SK-N-SH treated with all-trans-retinoic acid at 6 μM for 48 hours (cell line): ENCODE results near the gene OXCT1.

Source experiments
- ATAC-seq: fragments of 200-7000 bp; cut with Tn5 transposase; 3 replicates; pipeline ENCODE4 v1.9.1; 2020; ENCODE audit warnings: mild to moderate bottlenecking, moderate library complexity
- ARNTL ChIP-seq: fragments of 450-650 bp; formaldehyde crosslinking; IDR thresholded peaks from 2 replicates; pipeline ENCODE4 v1.5.0; 2020; ENCODE audit warnings: low read depth, mild to moderate bottlenecking, moderate library complexity, borderline replicate concordance
- BACH2 ChIP-seq: fragments of 250-450 bp; sonication (Bioruptor Pico); IDR thresholded peaks from 2 replicates; pipeline ENCODE4 v1.9.0; 2021; ENCODE audit warnings: mild to moderate bottlenecking, borderline replicate concordance
- ISL1 ChIP-seq: fragments of 250-450 bp; sonication (Bioruptor Pico); IDR thresholded peaks from 2 replicates; pipeline ENCODE4 v2.1.2; 2022; ENCODE audit warnings: mild to moderate bottlenecking, moderate library complexity
- OSR1 ChIP-seq: fragments of 250-450 bp; sonication (Bioruptor Pico); IDR thresholded peaks from 2 replicates; pipeline ENCODE4 v1.8.0; 2022; ENCODE audit warnings: moderate library complexity, mild to moderate bottlenecking, inconsistent platforms
- PPARA ChIP-seq: fragments of 250-450 bp; sonication (Bioruptor Pico); IDR thresholded peaks from 2 replicates; pipeline ENCODE4 v1.5.0; 2020; ENCODE audit warnings: mild to moderate bottlenecking, borderline replicate concordance
- RARB ChIP-seq: fragments of 250-450 bp; sonication (Bioruptor Pico); IDR thresholded peaks from 2 replicates; pipeline ENCODE4 v1.8.0; 2021; ENCODE audit warnings: mild to moderate bottlenecking, moderate library complexity
- SNAI2 ChIP-seq: fragments of 250-450 bp; sonication (Bioruptor Pico); IDR thresholded peaks from 2 replicates; pipeline ENCODE4 v1.5.0; 2020; ENCODE audit warnings: mild to moderate bottlenecking, moderate library complexity
- TCF4 ChIP-seq: fragments of 250-450 bp; sonication (Bioruptor Pico); IDR thresholded peaks from 2 replicates; pipeline ENCODE4 v1.8.0; 2021; ENCODE audit warnings: mild to moderate bottlenecking, moderate library complexity, borderline replicate concordance
- TOX ChIP-seq: fragments of 250-450 bp; sonication (Bioruptor Pico); IDR thresholded peaks from 2 replicates; pipeline ENCODE4 v1.8.0; 2021; ENCODE audit warnings: mild to moderate bottlenecking, moderate library complexity, borderline replicate concordance
- ZC3H10 ChIP-seq: fragments of 250-450 bp; sonication (Bioruptor Pico); IDR thresholded peaks from 2 replicates; pipeline ENCODE4 v1.5.1; 2021; ENCODE audit warnings: mild to moderate bottlenecking, moderate library complexity
- ZFP30 ChIP-seq: fragments of 450-650 bp; formaldehyde crosslinking; IDR thresholded peaks from 2 replicates; pipeline ENCODE4 v1.5.0; 2022; ENCODE audit warnings: mild to moderate bottlenecking, moderate library complexity
- ZNF565 ChIP-seq: fragments of 450-650 bp; formaldehyde crosslinking; conservative IDR thresholded peaks from 2 replicates; pipeline ENCODE4 v1.5.0; 2020; ENCODE audit warnings: low read depth, mild to moderate bottlenecking, moderate library complexity
- TF ChIP-seq, protein P1 (sequence below): fragments of 250-450 bp; sonication (Bioruptor Pico); IDR thresholded peaks from 2 replicates; pipeline ENCODE4 v1.5.1; 2020; ENCODE audit warnings: low read depth, mild to moderate bottlenecking, moderate library complexity
- TF ChIP-seq, protein P2 (sequence below): fragments of 250-450 bp; sonication (Bioruptor Pico); IDR thresholded peaks from 2 replicates; pipeline ENCODE4 v1.5.0; 2020; ENCODE audit warnings: mild to moderate bottlenecking, moderate library complexity
- TF ChIP-seq, protein P3 (sequence below): fragments of 250-450 bp; sonication (Bioruptor Pico); IDR thresholded peaks from 2 replicates; pipeline ENCODE4 v1.8.0; 2021; ENCODE audit warnings: low read depth, mild to moderate bottlenecking, moderate library complexity, borderline replicate concordance
- TF ChIP-seq, protein P4 (sequence below): fragments of 250-450 bp; sonication (Bioruptor Pico); IDR thresholded peaks from 2 replicates; pipeline ENCODE4 v1.5.1; 2021; ENCODE audit warnings: mild to moderate bottlenecking, moderate library complexity
- TF ChIP-seq, protein P5 (sequence below): fragments of 250-450 bp; sonication (Bioruptor Pico); IDR thresholded peaks from 2 replicates; pipeline ENCODE4 v1.8.0; 2020; ENCODE audit warnings: mild to moderate bottlenecking, moderate library complexity, borderline replicate concordance

Gene OXCT1

DNA sequence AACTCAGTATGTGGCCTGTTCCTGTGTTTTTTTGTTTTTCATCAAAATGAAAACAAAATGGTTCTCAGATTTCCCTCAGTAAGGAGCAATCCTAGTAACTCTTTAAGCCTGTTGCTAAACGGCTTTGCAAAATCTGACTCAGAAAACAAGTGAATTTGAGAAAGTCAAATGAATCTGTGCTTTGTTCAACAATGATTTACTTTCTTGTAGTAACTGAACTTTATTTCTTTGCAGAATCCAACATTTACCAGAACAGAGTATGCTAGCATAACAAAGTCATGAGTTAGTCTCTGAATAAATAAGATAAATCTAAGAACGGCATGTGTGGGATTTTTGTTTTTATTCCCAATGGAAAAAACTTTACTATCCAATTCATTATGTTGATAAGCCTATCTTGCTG is 93.8 kb downstream of the OXCT1 start:
- TF ChIP-seq ZNF565 = no peak
- TF ChIP-seq ISL1 (CRISPR knock-in tag) = peak; percentile 32; the same call in 1 of the 2 replicates
- TF ChIP-seq, protein P1, sequence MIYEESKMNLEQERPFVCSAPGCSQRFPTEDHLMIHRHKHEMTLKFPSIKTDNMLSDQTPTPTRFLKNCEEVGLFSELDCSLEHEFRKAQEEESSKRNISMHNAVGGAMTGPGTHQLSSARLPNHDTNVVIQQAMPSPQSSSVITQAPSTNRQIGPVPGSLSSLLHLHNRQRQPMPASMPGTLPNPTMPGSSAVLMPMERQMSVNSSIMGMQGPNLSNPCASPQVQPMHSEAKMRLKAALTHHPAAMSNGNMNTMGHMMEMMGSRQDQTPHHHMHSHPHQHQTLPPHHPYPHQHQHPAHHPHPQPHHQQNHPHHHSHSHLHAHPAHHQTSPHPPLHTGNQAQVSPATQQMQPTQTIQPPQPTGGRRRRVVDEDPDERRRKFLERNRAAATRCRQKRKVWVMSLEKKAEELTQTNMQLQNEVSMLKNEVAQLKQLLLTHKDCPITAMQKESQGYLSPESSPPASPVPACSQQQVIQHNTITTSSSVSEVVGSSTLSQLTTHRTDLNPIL = no peak
- TF ChIP-seq OSR1 (CRISPR knock-in tag) = no peak
- TF ChIP-seq TOX (CRISPR knock-in tag) = no peak
- TF ChIP-seq, protein P2, sequence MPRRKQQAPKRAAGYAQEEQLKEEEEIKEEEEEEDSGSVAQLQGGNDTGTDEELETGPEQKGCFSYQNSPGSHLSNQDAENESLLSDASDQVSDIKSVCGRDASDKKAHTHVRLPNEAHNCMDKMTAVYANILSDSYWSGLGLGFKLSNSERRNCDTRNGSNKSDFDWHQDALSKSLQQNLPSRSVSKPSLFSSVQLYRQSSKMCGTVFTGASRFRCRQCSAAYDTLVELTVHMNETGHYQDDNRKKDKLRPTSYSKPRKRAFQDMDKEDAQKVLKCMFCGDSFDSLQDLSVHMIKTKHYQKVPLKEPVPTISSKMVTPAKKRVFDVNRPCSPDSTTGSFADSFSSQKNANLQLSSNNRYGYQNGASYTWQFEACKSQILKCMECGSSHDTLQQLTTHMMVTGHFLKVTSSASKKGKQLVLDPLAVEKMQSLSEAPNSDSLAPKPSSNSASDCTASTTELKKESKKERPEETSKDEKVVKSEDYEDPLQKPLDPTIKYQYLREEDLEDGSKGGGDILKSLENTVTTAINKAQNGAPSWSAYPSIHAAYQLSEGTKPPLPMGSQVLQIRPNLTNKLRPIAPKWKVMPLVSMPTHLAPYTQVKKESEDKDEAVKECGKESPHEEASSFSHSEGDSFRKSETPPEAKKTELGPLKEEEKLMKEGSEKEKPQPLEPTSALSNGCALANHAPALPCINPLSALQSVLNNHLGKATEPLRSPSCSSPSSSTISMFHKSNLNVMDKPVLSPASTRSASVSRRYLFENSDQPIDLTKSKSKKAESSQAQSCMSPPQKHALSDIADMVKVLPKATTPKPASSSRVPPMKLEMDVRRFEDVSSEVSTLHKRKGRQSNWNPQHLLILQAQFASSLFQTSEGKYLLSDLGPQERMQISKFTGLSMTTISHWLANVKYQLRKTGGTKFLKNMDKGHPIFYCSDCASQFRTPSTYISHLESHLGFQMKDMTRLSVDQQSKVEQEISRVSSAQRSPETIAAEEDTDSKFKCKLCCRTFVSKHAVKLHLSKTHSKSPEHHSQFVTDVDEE (CRISPR knock-in tag) = no peak
- TF ChIP-seq, all 23 proteins: peak for 1
- ATAC-seq = no peak

DNA sequence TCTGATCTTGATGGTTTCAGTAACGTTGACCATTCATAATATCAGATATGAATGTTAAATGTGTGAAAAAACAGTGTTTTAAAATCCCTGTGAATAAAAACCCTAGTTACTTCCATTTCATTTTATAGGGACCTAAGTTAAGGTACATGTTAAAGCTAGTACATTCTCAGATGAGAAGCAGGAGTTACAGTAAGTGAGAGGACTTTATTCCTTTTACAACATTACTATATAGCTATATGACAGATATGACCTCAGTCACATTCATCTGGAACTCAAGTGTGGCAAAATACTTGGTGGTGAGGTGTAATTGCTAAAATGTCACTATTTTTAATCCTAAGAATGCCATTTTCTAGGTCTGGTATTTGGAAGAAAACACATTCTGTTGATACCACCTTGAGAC is 96.4 kb downstream of the OXCT1 start:
- TF ChIP-seq TCF4 (CRISPR knock-in tag) = no peak
- TF ChIP-seq, protein P3, sequence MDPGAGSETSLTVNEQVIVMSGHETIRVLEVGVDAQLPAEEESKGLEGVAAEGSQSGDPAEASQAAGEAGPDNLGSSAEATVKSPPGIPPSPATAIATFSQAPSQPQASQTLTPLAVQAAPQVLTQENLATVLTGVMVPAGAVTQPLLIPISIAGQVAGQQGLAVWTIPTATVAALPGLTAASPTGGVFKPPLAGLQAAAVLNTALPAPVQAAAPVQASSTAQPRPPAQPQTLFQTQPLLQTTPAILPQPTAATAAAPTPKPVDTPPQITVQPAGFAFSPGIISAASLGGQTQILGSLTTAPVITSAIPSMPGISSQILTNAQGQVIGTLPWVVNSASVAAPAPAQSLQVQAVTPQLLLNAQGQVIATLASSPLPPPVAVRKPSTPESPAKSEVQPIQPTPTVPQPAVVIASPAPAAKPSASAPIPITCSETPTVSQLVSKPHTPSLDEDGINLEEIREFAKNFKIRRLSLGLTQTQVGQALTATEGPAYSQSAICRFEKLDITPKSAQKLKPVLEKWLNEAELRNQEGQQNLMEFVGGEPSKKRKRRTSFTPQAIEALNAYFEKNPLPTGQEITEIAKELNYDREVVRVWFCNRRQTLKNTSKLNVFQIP (CRISPR knock-in tag) = no peak
- no peak for TF ChIP-seq ARNTL (CRISPR knock-in tag)
- TF ChIP-seq, protein P4, sequence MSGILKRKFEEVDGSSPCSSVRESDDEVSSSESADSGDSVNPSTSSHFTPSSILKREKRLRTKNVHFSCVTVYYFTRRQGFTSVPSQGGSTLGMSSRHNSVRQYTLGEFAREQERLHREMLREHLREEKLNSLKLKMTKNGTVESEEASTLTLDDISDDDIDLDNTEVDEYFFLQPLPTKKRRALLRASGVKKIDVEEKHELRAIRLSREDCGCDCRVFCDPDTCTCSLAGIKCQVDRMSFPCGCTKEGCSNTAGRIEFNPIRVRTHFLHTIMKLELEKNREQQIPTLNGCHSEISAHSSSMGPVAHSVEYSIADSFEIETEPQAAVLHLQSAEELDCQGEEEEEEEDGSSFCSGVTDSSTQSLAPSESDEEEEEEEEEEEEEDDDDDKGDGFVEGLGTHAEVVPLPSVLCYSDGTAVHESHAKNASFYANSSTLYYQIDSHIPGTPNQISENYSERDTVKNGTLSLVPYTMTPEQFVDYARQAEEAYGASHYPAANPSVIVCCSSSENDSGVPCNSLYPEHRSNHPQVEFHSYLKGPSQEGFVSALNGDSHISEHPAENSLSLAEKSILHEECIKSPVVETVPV (CRISPR knock-in tag) = no peak
- no peak for ATAC-seq

DNA sequence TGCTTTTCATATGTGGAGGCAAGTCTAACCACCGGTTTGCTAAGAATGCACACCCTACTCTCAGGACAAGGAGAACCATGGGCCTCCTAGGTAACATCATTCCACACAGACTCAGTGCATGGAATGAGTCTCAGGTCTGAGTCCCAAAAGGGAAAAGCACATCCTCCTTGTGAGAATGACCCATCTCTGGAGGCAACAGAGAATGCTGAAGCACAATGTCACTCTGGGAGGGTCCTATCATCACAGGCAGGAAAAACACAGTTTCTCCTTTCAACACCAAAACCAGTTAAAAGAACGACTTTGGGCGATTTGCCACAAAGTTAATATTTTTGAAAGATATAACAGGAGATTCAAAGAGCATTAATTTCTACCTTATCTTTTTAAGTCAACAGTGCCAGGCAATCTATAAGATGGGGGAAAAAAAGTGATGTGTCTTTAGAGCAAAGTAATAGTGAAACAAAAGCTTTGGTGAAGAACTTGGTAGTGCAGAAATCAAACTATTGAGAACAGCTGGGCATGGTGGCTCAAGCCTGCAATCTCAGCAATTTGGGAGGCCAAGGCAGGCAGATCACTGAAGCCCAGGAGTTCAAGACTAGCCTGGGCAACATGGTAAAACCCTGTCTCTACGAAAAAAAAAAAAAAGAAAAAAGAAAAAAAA is 97.3 kb downstream of the OXCT1 start:
- TF ChIP-seq, protein P5, sequence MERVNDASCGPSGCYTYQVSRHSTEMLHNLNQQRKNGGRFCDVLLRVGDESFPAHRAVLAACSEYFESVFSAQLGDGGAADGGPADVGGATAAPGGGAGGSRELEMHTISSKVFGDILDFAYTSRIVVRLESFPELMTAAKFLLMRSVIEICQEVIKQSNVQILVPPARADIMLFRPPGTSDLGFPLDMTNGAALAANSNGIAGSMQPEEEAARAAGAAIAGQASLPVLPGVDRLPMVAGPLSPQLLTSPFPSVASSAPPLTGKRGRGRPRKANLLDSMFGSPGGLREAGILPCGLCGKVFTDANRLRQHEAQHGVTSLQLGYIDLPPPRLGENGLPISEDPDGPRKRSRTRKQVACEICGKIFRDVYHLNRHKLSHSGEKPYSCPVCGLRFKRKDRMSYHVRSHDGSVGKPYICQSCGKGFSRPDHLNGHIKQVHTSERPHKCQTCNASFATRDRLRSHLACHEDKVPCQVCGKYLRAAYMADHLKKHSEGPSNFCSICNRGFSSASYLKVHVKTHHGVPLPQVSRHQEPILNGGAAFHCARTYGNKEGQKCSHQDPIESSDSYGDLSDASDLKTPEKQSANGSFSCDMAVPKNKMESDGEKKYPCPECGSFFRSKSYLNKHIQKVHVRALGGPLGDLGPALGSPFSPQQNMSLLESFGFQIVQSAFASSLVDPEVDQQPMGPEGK (CRISPR knock-in tag) = no peak
- TF ChIP-seq OSR1 (CRISPR knock-in tag) = no peak
- no peak for TF ChIP-seq TCF4 (CRISPR knock-in tag)
- ATAC-seq = no peak

DNA sequence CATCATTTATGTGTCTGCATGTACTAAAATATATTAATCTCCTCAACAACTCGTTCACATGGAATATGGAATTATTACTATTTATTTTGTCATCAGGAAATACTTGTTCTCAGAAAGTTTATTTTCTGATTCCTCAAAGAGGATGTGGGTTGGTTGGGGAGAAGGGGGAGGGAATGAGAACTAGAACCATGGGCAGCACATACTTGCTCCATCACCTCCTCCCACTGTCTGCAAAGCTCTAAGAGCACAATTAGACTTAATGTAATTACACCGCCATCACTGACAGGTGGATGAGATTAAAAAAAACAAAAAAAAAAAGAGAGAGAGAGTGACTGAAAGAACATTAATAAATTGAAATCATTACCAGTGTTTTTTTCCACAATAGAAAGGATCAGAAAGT is 98.2 kb downstream of the OXCT1 start:
- TF ChIP-seq ZNF565 (no peak), OSR1 (CRISPR knock-in tag) (no peak), ZFP30 (CRISPR knock-in tag) (no peak), RARB (CRISPR knock-in tag) (no peak), ZC3H10 (no peak), SNAI2 (no peak), TCF4 (CRISPR knock-in tag) (no peak), TOX (CRISPR knock-in tag) (no peak), PPARA (CRISPR knock-in tag) (no peak), BACH2 (CRISPR knock-in tag) (no peak)
- TF ChIP-seq, protein P4 (CRISPR knock-in tag) = no peak
- TF ChIP-seq, protein P5 (CRISPR knock-in tag) = no peak
- TF ChIP-seq, protein P3 (CRISPR knock-in tag) = no peak
- no peak for ATAC-seq
